ENCODE measurements around the gene GDNF.

- TF ChIP-seq, protein P1, sequence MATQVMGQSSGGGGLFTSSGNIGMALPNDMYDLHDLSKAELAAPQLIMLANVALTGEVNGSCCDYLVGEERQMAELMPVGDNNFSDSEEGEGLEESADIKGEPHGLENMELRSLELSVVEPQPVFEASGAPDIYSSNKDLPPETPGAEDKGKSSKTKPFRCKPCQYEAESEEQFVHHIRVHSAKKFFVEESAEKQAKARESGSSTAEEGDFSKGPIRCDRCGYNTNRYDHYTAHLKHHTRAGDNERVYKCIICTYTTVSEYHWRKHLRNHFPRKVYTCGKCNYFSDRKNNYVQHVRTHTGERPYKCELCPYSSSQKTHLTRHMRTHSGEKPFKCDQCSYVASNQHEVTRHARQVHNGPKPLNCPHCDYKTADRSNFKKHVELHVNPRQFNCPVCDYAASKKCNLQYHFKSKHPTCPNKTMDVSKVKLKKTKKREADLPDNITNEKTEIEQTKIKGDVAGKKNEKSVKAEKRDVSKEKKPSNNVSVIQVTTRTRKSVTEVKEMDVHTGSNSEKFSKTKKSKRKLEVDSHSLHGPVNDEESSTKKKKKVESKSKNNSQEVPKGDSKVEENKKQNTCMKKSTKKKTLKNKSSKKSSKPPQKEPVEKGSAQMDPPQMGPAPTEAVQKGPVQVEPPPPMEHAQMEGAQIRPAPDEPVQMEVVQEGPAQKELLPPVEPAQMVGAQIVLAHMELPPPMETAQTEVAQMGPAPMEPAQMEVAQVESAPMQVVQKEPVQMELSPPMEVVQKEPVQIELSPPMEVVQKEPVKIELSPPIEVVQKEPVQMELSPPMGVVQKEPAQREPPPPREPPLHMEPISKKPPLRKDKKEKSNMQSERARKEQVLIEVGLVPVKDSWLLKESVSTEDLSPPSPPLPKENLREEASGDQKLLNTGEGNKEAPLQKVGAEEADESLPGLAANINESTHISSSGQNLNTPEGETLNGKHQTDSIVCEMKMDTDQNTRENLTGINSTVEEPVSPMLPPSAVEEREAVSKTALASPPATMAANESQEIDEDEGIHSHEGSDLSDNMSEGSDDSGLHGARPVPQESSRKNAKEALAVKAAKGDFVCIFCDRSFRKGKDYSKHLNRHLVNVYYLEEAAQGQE (IDR thresholded peaks at IDR 0.05; ENCODE audit: insufficient read depth in 1 of 2, low read depth in 2 of 2, low read length in 2 of 2), result no peak
- TF ChIP-seq SIN3A (IDR thresholded peaks at IDR 0.05; ENCODE audit: borderline replicate concordance, insufficient read depth, low read length) (no peak), POLR2AphosphoS5 (IDR thresholded peaks at IDR 0.05; ENCODE audit: low read depth, low read length) (no peak)
Observed at GRCh38 chr5:37773809-37774208, 66.0 kb downstream of the GDNF start.
